HG03342 (cell line): ENCODE results near the gene LIFR.
A peak's percentile ranks its signal among the peaks of the same experiment; 100 is the strongest.

ENCODE experiments used
- ATAC-seq: cut with Tn5 transposase; IDR thresholded peaks from one replicate; pipeline ENCODE4 v1.9.1; 2021; ENCODE audit warnings: mild to moderate bottlenecking, moderate library complexity; ENCODE audit not compliant: unreplicated experiment

Gene LIFR

GRCh38 chr5:38468202-38468673 lies 88.2 kb downstream of the LIFR start:
- no peak for ATAC-seq

GRCh38 chr5:38467353-38468040 lies 88.9 kb downstream of the LIFR start:
- no peak for ATAC-seq

- no peak for ATAC-seq
Observed at GRCh38 chr5:38466424-38467189, 89.8 kb downstream of the LIFR start.

GRCh38 chr5:38465702-38466423 lies 90.6 kb downstream of the LIFR start:
- ATAC-seq: no peak

- no peak for ATAC-seq
Observed at GRCh38 chr5:38465061-38465460, 91.4 kb downstream of the LIFR start.

- ATAC-seq: no peak
Observed at GRCh38 chr5:38463634-38464521, 92.6 kb downstream of the LIFR start.

- ATAC-seq: no peak
Observed at GRCh38 chr5:38462976-38463633, 93.3 kb downstream of the LIFR start.

- no peak for ATAC-seq
Observed at GRCh38 chr5:38458174-38458573, 98.3 kb downstream of the LIFR start.

GRCh38 chr5:38456657-38457399 lies 99.6 kb downstream of the LIFR start:
- no peak for ATAC-seq

- peak; percentile 43 for ATAC-seq
Observed at GRCh38 chr5:38455796-38456330, 100.6 kb downstream of the LIFR start.

GRCh38 chr5:38453921-38454320 lies 102.5 kb downstream of the LIFR start:
- no peak for ATAC-seq

GRCh38 chr5:38453506-38453905 lies 102.9 kb downstream of the LIFR start:
- peak; percentile 98 for ATAC-seq

- no peak for ATAC-seq
Observed at GRCh38 chr5:38452201-38452600, 104.2 kb downstream of the LIFR start.

GRCh38 chr5:38451074-38451725 lies 105.2 kb downstream of the LIFR start:
- ATAC-seq: no peak

GRCh38 chr5:38450627-38451026 lies 105.8 kb downstream of the LIFR start:
- ATAC-seq: no peak

- ATAC-seq: no peak
Observed at GRCh38 chr5:38448568-38449350, 107.7 kb downstream of the LIFR start.

- no peak for ATAC-seq
Observed at GRCh38 chr5:38447786-38448185, 108.7 kb downstream of the LIFR start.

- ATAC-seq: no peak
Observed at GRCh38 chr5:38447056-38447455, 109.4 kb downstream of the LIFR start.
